ENCODE measurements around the gene BANP.
"Not testable (repeated sequence)": the region's sequence is repeated elsewhere in the genome, so short reads cannot be mapped to it uniquely, and the experiment has no call there.

Gene BANP

DNA sequence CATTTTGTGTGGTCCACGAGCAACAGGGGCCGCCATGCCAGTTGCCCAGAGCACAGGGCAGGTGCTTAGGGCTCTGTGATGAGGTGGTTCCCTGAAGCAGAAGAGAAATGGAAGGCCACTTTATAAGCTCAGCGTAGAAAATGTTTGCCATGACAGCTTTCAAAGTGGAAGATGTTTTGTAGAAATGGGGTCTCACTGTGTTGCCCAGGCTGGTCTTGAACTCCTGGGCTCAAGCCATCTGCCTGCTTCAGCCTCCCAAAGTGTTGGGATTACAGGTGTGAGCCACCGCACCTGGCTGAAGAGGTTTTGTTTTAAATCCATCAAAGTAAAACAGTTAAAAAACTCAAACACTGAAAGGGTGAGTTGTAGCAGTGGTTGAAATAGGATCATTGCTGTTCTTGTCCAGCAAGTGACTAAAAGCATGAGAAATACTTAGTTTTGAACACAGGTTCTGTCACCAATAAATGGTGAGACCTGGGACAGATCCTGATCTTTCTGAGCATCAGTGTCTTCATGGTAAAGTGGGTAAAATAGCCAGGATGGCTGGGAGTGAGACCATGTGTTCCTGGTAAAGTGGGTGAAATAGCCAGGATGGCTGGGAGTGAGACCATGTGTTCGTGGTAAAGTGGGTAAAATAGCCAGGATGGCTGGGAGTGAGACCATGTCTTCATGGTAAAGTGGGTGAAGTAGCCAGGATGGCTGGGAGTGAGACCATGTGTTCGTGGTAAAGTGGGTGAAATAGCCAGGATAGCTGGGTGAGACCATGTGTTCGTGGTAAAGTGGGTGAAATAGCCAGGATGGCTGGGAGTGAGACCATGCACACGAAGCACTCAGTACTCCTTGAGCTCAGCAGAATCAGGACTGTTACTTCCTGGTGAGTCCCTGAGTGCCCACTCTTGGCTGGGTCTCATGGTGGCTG, 46.0 kb downstream of the BANP start:
- no peak for DNase-seq (ENCODE audit: low read depth)

DNA sequence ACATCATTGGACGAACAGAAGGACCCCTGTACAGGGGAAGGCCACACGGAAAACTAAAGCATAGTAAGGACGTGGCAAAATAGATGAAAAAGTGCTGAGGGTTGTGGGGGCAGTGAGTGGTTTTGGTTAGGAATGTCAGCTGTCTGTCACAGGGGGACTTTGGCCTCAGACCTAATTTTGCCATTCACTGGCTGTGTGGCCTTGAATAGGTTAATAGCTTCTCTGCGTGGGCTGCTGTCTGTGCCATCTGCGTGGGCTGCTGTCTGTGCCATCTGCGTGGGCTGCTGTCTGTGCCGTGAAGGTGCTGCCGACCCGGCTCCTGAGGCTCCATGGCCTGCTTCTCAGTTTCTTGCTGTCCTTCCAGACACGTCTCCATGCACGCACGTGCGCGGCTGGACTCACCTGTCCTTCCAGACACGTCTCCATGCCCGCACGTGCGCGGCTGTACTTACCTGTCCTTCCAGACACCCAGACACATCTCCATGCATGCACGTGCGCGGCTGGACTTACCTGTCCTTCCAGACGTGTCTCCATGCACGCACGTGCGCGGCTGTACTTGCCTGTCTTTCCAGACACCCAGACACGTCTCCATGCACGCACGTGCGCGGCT, 47.1 kb downstream of the BANP start:
- not testable (repeated sequence) for DNase-seq (ENCODE audit: low read depth)

DNA sequence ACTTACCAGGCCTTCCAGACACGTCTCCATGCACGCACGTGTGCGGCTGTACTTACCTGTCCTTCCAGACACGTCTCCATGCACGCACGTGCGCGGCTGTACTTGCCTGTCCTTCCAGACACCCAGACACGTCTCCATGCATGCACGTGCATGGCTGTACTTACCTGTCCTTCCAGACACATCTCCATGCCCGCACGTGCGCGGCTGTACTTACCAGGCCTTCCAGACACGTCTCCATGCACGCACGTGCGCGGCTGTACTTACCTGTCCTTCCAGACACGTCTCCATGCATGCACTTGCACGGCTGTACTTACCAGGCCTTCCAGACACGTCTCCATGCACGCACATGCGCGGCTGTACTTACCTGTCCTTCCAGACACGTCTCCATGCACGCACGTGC, 47.8 kb downstream of the BANP start:
- DNase-seq (ENCODE audit: low read depth): not testable (repeated sequence)

DNA sequence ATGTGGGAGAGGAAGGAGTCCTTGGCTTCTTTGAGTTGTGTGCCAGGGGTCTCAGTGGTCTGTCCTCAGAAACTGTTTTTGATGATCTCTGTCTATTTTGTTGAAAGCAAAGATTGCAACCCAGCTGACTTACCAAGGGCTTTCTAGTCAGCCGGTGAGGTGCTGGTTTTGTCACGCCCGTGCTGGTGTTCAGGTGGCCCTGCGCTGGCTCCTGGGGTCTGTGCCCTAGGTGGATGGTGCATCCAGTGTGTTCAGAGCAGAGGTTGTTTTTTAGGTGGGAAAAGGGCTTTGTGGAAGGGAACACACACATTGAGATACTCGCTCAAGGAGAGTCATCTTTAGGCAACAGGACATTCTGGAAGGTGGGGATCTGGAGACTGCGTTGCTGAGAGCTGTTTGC, 51.0 kb downstream of the BANP start:
- DNase-seq (ENCODE audit: low read depth): no peak

DNA sequence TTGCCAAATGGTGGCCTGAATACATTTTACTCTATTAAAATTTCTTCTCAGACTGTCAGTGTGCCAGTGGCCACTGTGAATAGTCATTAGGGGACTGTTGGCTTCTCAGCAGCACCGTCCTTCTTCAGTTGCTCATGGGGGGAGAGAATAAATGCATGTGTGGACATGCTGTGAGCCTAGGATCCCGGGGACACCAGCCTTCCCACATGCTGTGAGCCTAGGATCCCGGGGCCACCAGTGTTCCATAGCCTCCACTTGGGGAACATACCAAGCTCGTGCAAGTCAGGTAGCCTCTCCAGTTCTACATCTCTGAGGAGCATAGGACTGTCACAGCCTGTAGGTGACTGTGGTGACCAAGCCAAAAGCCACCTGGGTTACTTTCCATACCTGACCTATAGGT, 51.5 kb downstream of the BANP start:
- DNase-seq (ENCODE audit: low read depth): no peak

DNA sequence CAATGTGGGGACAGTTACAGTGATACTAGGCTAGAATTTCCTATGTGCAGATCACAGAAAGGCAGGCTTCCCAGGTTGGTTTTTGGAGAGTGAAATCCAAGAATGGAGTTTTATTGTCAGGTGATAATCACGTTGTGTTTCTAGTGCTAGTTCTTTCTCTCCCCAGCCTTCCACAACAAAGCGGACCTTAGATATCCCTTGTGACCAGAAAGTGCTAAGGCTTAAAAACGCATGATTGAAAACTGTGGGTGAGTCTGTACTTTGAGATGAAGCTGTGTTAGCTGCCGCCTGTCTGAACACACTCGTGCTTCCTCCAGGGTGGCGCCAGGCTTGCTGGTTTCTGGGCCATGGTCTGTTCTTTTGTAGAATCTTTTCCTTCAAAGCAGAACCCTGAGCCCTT, 52.1 kb downstream of the BANP start:
- no peak for DNase-seq (ENCODE audit: low read depth)

DNA sequence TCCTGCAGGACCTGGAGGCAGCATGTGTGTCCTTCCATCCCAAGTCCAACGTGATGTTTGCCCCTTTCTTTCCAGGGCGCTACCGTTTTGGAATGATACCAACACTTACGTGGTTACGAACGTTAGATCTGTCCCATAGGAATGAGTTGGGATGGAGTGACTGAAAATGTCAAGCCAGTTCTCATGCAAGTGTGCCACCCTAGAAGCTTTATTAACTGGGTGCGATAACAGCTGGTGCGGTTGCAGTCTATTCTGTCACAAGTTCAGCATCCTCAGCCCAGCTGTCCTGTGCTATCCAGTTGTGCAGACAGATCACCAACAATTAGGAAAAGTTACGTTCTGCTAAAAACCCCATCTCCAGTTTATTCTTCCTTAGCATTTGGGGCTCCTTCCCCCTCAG, 52.5 kb downstream of the BANP start:
- DNase-seq (ENCODE audit: low read depth): no peak

DNA sequence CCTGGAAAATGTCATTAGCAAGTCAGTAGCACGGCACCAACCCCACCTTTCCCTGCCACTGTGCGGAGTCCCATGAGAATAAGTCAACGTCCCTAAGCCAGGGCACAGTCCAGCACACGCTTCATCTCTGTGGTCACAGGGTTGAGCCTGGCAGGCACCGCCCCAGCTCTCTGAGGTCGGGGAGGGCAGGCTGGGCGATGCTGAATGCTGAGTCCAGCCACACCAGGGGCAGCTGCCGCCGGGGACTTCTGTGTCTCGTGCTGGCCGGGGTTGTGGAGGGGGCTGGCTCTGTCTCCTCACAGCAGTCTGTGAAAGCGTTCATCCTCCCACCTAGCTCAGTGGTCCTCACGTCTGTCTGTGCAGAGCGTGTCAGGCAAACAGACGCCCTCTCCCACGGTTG, 53.2 kb downstream of the BANP start:
- DNase-seq (ENCODE audit: low read depth): no peak

DNA sequence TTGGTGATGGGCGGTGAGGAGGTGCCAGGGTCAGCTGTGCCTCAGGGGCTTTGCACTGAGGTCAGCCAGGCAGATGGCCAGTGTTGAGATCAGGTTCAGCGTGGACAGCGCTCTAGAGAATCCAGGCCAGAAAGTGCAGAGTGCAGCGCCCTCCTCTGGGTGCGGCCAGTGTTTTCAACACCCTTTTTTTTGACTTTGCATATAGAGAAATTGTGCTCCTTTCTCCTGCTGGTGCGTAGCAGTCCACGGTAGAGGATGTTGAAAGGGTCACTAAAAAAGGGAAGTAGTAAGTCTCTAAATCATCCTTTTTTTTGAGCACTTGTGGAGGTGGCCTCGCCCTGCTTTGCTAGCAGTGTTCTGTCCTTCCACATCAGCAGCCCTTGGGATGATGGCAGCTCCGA, 53.9 kb downstream of the BANP start:
- DNase-seq (ENCODE audit: low read depth): no peak

DNA sequence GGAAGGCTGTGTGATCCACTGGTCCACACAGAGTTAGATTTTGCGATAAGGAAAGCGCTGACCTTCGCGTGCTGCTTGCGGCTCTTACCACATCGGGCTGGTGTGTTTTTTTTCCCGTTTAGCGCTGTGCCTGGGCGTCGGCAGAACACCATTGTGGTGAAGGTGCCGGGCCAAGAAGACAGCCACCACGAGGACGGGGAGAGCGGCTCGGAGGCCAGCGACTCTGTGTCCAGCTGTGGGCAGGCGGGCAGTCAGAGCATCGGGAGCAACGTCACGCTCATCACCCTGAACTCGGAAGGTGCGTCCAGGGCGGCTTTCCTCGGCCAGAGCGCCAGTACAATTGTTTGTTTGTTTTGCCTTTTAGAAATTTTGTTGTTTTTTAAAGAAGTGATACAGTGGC, 54.7 kb downstream of the BANP start:
- no peak for DNase-seq (ENCODE audit: low read depth)

DNA sequence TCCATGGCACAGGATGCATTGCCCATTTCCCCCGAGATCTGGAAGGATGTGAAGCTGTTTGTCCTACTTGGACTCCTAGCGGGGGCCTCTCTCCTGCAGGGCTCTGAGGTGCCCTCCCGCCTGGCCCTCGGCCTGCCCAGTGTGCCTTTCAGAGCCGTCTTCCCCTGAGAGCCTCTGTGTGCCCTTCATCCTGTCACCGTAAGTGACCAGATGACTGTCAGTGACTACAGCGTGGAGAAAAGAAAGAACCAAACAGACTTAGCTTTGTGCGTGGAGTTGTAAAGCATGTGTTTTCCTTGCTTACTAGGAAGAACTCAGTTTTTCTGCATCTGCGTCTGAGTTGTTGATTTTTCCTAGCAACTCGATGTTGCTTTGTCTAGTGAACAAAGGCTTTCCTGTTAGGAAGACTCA, 56.1 kb downstream of the BANP start:
- DNase-seq (ENCODE audit: low read depth): no peak

DNA sequence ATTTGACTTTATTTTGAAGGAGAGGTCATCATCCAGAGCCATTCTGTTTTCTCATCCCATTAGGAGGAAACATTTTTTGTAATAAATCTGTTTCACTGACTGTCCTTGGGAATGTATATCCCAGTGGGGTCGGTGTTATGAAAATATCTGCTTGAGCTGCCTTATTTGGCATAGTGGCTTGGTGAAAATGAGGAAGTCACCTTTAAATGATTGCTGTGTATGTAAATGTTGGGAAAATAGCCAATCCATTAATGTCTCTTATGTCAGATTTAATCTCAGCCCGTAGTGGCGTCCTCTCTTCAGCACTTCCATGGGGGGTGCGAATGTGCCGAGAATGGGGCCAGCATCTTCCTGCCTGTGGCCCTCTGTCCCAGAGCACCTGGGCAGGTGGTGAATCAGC, 57.6 kb downstream of the BANP start:
- no peak for DNase-seq (ENCODE audit: low read depth)

DNA sequence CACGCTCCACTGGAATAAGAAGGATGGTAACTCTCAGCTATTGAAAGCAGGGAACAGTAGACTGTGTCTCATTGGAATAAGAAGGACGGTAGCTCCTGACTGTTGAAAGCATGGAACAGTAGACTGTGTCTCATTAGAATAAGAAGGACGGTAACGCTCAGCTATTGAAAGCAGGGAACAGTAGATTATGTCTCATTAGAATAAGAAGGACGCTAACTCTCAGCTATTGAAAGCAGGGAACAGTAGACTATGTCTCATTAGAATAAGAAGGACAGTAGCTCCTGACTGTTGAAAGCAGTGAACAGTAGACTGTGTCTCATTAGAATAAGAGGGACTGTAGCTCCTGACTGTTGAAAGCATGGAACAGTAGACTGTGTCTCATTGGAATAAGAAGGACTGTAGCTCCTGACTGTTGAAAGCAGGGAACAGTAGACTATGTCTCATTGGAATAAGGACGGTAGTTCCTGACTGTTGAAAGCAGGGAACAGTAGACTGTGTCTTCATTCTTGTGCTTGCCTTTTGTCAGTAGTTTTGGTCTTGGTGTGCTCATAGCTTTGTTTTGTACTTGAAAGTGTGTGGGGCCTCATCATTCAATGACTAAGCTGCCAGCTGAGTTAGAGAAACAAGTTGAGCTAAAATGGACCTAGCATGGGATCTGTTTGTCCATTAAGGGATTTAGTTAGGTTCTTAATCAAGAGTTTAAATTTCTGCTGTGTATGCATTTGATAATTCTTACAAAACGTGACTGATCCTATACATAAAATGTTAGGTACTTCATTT, 58.5 kb downstream of the BANP start:
- DNase-seq (ENCODE audit: low read depth): no peak

DNA sequence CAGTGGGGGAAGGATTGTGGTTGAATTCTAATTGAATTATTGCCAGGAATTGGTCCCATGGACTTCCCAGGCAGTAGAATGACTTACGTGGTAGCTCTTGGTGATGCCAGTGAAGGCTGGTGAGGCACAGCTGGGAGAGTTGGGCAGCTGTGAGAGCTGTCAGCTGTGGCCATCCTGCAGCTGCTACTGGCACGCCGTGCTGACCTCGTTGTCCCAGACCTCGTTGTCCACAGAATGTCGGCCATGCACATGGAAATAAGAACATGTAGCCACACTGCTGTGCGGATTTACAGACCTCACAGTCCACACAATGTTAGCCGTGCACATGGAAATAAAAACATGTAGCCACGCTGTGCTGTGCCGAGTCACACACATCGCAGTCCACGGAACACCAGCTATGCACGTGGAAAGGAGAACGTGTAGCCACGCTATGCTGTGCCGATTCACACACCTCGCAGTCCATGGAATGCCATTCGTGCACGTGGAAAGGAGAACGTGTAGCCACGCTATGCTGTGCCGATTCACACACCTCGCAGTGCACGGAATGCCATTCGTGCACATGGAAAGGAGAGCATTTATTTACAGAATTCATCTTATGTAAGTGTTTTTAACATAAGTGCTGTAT, 59.2 kb downstream of the BANP start:
- DNase-seq (ENCODE audit: low read depth): no peak

DNA sequence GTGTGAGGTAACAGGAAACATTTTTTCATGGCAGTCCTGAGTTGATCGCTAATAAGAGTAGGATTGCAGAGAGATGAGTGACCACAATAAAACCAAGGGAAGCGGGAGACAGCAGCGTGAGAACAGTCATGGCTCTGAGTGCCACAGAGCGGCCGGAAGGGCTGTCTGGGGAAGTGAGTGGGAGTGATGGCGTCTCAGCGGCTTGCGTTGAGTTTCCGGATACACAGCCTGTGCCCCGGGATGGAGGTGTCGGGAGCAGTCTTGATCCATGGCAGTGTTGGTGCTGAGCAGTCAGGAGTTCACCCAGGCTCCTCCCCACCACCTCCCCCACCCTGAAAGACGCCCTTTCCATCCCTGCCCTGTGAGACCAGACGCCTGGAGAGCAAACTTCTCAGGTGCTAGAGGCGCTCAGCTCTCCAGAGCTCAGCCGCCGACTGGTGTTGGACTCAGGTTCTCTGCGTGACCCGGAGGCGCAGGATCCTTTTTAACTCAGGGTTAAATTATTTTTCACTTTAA, 59.8 kb downstream of the BANP start:
- DNase-seq (ENCODE audit: low read depth): no peak

DNA sequence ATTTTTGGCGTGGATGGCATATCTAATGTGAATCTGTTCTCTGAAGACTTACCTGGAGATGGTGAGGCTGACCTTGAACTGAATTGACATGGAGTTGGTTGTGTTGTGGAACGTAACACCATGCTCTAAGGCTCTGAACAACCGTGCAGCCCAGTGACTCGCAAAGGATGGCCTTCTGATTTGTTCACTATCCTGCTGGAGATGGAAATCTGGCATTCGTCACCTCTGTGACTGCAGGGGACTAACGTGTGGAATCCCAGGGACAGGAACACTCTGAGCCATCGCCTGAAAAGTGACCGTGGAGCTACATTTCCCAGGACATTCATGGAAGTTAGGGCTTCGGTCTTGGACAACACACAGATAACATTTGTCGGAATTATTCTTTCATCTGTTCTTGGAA, 61.1 kb downstream of the BANP start:
- DNase-seq (ENCODE audit: low read depth): no peak

DNA sequence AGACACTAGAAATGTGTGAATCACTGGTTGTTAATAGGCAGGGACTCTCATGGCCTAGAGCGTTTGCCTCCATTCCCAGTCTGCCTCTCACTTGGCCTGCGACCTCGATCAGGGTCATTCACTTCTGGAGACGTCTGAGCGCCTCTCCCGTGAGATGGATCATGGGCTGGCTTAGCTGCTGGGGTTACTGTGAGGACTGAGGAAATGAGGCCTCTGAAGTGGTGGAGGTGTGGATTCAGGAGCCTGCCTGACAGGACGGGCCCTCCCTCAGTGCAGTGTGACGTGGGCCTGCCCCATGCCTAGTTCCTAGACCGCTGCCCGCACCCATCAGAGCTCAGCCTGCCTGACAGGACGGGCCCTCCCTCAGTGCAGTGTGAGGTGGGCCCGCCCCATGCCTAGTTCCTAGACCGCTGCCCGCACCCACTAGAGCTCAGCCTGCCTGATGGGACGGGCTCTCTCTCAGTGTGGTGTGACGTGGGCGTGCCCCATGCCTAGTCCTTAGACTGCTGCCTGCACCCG, 61.9 kb downstream of the BANP start:
- DNase-seq (ENCODE audit: low read depth): no peak

DNA sequence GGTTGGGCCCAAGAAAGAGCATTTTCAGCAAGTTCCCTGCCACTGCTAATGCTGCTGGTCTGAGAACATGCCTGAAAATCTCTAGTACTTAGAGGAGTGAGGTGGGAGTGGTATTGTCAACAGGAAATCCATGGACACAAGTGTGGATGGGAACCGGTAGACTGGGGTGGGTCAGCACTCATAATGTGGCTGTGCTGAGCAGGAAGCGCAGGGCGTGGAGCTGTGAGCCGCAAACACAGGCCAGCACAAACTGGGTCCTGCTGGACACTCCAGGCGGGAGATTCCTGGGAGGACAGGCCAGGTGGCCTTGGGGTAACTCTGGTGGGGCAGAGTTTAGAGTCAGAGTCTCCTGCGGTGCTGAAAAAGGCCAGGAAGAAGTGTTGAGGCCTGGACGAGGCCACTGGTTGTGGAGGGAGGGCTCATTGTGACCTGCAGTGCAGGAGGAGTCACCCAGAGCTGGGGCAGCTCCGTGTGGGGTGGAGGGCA, 62.6 kb downstream of the BANP start:
- no peak for DNase-seq (ENCODE audit: low read depth)

DNA sequence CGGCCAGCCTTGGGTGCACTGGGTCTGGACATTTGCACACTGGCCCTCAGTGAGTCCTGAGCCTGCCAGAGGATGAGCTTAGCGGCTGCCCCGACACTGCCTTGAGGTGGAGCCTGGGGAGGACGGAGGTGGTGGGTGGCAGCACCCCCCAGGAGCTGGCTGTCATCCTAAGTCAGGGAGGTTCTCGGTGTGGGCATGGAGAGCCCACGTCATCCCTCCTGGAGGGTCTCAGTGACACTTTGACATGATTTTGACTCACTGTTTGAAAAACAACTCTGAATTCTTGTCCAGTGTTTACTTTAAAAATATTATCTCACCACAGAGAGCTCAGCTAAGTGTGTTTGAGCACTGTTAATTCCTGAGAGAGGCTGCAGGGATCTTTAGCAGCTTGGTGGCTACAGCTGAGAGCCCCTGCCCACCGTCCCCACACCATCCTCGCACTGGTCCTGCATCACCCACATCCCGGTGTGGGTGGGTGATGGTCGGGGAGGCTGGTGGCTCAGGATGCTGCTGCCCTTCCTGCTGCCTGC, 63.1 kb downstream of the BANP start:
- no peak for DNase-seq (ENCODE audit: low read depth)

DNA sequence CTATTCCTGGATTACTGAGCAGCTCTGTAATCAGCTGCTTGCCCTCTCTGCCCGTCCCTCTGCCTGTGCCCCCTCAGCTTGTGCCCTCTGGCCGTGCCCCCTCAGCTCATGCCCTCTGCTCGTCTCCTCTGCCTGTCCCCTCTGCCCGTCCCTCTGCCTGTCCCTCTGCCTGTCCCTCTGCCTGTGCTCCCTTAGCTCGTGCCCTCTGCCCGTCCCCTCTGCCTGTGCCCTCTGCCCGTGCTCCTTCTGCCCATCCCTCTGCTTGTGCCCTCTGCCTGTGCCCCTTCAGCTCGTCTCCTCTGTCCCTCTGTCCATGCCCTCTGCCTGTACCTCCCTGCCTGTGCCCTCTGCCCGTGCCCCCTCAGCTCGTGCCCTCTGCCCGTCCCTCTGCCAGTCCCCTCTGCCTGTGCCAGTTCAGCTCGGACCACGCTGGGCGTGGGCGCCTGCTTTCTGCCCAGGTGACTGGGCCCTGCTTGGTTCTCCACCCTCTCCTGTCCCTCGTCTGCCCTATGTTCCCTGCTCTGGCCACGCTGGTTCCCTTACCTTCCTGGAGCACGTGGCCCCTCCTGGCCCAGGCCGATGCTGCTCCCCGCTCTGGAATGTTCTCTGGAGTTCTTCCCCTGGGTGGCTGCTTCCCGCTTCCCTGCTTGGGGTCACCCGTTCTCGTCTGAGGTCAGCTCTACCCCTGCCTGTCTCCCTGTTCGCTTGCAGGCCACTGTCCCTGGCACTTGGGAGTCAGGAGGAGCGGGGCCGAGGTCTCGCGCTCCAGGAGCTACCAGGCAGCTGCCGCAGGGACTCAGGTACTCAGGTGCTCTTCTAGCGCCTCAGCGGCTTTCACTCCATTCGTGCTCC, 63.9 kb downstream of the BANP start:
- DNase-seq (ENCODE audit: low read depth): no peak

DNA sequence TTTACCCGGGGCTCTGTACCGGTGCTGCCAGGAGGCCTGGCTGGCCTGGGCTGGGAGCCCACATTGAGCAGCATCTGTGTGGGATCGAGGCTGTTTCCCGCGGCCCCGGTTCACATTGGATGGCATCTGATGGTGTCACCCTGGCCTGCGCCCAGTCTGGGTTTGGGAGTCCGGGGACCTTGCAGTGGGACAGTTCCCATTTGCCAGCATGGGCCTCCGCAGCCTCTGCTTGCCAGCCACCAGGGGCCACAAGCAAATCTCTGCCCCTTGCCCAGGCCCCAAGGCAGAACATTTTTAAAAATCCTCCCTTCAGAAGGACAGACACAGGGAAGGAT, 64.5 kb downstream of the BANP start:
- DNase-seq (ENCODE audit: low read depth): no peak
